ENCODE results near the gene LPAR5.

DNA sequence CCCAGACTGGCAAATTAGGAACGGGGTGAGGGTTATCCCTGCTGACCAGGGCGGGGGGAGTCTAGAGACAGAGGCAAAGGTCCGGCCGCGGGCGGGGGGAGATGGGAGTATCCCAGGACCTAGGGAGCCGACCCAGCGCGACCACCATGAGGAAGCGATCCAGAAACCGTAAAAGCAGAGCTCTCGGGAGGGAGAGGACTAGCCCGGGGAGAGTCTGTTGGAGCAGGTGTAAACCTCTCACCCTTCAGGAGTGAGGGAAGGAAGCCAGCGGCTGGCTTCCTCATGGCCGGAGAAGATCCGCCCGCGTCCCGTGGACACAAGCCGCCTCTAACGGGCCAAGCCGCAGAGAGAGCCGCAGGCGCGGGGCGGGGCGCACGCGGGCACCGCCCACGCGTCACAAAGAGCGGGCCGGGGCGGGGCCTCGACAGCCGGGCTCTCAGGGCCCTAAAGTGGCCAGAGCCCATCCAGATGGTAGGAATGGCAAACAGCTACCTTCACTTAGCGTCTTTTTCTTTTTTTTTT, 11.4 kb upstream of the LPAR5 start, which contains the start of gene ACRBP:
- TF ChIP-seq, protein P1, sequence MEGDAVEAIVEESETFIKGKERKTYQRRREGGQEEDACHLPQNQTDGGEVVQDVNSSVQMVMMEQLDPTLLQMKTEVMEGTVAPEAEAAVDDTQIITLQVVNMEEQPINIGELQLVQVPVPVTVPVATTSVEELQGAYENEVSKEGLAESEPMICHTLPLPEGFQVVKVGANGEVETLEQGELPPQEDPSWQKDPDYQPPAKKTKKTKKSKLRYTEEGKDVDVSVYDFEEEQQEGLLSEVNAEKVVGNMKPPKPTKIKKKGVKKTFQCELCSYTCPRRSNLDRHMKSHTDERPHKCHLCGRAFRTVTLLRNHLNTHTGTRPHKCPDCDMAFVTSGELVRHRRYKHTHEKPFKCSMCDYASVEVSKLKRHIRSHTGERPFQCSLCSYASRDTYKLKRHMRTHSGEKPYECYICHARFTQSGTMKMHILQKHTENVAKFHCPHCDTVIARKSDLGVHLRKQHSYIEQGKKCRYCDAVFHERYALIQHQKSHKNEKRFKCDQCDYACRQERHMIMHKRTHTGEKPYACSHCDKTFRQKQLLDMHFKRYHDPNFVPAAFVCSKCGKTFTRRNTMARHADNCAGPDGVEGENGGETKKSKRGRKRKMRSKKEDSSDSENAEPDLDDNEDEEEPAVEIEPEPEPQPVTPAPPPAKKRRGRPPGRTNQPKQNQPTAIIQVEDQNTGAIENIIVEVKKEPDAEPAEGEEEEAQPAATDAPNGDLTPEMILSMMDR (conservative IDR thresholded peaks at IDR 0.05; ENCODE audit: low read length): no peak
- no peak for TF ChIP-seq EZH2phosphoT487 (IDR thresholded peaks at IDR 0.05; ENCODE audit: borderline replicate concordance, low read depth, low read length)
